Psoas muscle (tissue), 8 donors: Measurements from ENCODE around the gene COBLL1. TPM values are rescaled to one million over a fixed set of nuclear protein-coding genes. Genes with fewer than 3 reads are reported as not detected.

Source experiments
- ATAC-seq, 4 donors: fragments of 200-7000 bp; cut with Tn5 transposase; one replicate each; pipeline ENCODE4 v1.9.1; 2020; ENCODE audit warnings: moderate library complexity in 3 of 4, mild to moderate bottlenecking in 2 of 4
- DNase-seq, 2 donors: peaks; one replicate each; pipeline ENCODE4 v3.0.0-alpha.2; 2020
- H3K27ac ChIP-seq: fragments of 200-600 bp; one replicate; pipeline ENCODE4 v1.8.0; 2022
- H3K27me3 ChIP-seq, 3 donors: fragments of 200-600 bp in 1 of 3; one replicate each; pipeline versions ENCODE4 v1.6.1 to v1.8.0; 2013 to 2022; ENCODE audit warnings: low read length in 2 of 3, mild to moderate bottlenecking in 2 of 3, moderate library complexity in 1 of 3; ENCODE audit not compliant: insufficient read depth in 3 of 3
- H3K36me3 ChIP-seq, 2 donors: fragments of 200-600 bp in 1 of 2; one replicate each; pipeline versions ENCODE4 v1.6.1 to v1.8.0; 2013 to 2022; ENCODE audit warnings: low read depth in 1 of 2, mild to moderate bottlenecking in 1 of 2, moderate library complexity in 1 of 2; ENCODE audit not compliant: insufficient read depth in 1 of 2
- H3K4me1 ChIP-seq: fragments of 200-600 bp; one replicate; pipeline ENCODE4 v1.8.0; 2022
- H3K4me3 ChIP-seq: fragments of 200-600 bp; one replicate; pipeline ENCODE4 v1.8.0; 2022; ENCODE audit warnings: mild to moderate bottlenecking
- H3K9me3 ChIP-seq: fragments of 200-600 bp; one replicate; pipeline ENCODE4 v1.8.0; 2022
- WGBS, 3 donors: extraction: QIAGEN DNeasy Blood & Tissue Kit; methylation state at CpG; one replicate each; pipeline versions ENCODE4 v1.1.6 to v1.1.7; 2013; 5-methylcytosine and 5-hydroxymethylcytosine counted together
- intact Hi-C, 2 donors: fragments of 100-400 bp; cut with DNase I; formaldehyde crosslinking; loops; one replicate each; pipeline versions ENCODE4 v1.11.0 to v1.14.2; 2022
- polyA plus RNA-seq, 3 donors: library from polyadenylated mRNA; stranded (reverse); fragments of 200-250 nt; gene quantifications; one replicate each; pipeline ENCODE4 v1.2.3, GENCODE V29; 2013
- total RNA-seq, 4 donors: library from RNA; stranded (reverse); fragmentation: NEBNext Ultra II Directional in 2 of 4; extraction: Animal tissue kit (Norgen Biotek cat#: 25700) in 2 of 4; gene quantifications; one replicate each; pipeline versions ENCODE4 v1.2.1 to v1.2.4, GENCODE V29; 2021 to 2023
- TF ChIP-seq, protein P1 (sequence below): fragments of 200-600 bp; IDR thresholded peaks from one replicate; pipeline ENCODE4 v1.8.0; 2022; ENCODE audit warnings: antibody characterized with exemption
- donor health status: healthy with polysubstance abuse.
- donor health status: DM: no; HTN: no; CAD: no; lungs with moderate emphysema.
- donor health status: Bipolar disorder and iron deficiency.
- donor health status: healthy.
- donor health status: DM: yes; HTN: yes; CAD: no.
- donor health status: DM: no; HTN: no; CAD: no.
- donor health status: DM: no; HTN: no; CAD: no.
- donor health status: DM: yes; HTN: yes; CAD: no.

COBLL1 gene
- total and polyA plus RNA-seq, 7 donors: 1.5 to 6.1 (median 3.4) TPM

DNA sequence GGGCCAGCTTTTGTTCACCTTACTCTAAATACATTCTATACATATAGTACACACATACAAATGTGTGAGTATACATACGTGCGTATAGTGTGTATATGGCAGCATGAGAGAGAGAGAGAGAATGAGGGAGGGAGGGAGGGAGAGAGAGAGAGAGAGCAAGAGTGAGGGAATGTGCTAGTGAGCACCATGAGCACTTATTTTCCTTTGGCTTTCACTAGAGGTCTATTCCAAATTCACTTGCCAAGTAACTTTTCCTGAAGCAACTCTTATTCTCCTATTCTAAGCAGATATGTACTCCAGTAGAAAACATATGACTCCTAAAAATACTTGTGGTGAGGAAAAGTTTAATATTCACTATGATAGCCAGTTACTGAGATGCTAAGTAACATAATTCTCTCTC is 85.7 kb downstream of the COBLL1 start:
- Histone ChIP-seq H3K4me3 (no peak overlapping the region), H3K4me1 (no peaks in the 10 kb centered on the region), H3K9me3 (no peaks in the 10 kb centered on the region), H3K36me3 (no peaks in the 10 kb centered on the region), H3K27ac (no peak overlapping the region), H3K27me3 (no peaks in the 10 kb centered on the region)
- WGBS, 3 donors: 79 to 91% (median 85%) methylated on average over 2 of the region's 2 CpGs
- TF ChIP-seq, protein P1, sequence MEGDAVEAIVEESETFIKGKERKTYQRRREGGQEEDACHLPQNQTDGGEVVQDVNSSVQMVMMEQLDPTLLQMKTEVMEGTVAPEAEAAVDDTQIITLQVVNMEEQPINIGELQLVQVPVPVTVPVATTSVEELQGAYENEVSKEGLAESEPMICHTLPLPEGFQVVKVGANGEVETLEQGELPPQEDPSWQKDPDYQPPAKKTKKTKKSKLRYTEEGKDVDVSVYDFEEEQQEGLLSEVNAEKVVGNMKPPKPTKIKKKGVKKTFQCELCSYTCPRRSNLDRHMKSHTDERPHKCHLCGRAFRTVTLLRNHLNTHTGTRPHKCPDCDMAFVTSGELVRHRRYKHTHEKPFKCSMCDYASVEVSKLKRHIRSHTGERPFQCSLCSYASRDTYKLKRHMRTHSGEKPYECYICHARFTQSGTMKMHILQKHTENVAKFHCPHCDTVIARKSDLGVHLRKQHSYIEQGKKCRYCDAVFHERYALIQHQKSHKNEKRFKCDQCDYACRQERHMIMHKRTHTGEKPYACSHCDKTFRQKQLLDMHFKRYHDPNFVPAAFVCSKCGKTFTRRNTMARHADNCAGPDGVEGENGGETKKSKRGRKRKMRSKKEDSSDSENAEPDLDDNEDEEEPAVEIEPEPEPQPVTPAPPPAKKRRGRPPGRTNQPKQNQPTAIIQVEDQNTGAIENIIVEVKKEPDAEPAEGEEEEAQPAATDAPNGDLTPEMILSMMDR: no peak
- intact Hi-C loops: no loop called here
- DNase-seq: no peak
- no peak for ATAC-seq

DNA sequence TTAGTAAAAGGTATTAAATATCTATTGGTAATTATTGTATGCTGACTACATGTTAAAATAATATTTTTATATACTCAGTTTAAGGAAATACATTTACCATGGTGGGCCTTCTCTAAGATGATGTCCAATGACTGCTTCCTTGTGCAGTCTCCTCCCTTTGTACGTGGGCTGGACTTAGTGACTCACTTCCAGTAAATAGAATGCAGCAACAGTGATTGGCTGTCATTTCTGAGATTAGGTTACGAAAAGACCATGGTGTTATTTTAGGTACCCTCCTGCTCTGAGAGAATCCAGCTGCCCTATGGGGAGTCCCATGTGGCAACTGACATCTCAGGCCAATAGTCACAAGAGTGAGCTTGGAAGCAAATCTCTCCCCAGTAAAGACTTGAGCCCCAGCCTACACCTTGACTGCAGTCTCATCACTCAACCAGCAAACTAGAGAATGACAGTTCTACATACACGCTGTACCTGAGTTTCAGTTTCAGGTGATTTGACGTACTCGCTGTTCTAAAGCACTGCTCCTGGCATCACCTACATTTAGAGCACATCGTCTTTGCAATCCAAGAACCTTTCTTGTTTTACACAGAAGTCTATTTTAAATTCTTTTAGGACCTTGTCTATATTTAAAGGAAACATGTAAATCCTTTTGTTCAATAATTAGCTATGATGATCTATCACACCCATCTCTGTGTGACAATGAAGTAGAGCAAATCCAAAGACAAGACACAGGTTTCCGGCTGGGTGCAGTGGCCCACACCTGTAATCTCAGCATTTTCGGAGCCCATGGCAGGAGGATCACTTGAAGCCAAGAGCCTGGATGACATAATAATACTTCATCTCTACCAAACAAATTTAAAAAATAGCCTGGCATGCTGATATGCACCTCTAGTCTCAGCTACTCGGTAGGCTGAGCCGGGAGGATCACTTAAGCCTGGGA is 87.2 kb downstream of the COBLL1 start:
- peak in 1 of 4 donors; percentile 19 for ATAC-seq
- H3K4me3 ChIP-seq: no peak overlapping the region
- no peak overlapping the region for H3K27ac ChIP-seq
- TF ChIP-seq, protein P1: no peak
- no peaks in the 10 kb centered on the region for H3K9me3 ChIP-seq
- intact Hi-C loops: no loop called here
- H3K27me3 ChIP-seq: no peaks in the 10 kb centered on the region
- no peaks in the 10 kb centered on the region for H3K36me3 ChIP-seq
- DNase-seq: no peak
- 86 to 97% (median 92%) methylated on average over 10 of the region's 10 CpGs for WGBS, 3 donors
- H3K4me1 ChIP-seq: no peaks in the 10 kb centered on the region

DNA sequence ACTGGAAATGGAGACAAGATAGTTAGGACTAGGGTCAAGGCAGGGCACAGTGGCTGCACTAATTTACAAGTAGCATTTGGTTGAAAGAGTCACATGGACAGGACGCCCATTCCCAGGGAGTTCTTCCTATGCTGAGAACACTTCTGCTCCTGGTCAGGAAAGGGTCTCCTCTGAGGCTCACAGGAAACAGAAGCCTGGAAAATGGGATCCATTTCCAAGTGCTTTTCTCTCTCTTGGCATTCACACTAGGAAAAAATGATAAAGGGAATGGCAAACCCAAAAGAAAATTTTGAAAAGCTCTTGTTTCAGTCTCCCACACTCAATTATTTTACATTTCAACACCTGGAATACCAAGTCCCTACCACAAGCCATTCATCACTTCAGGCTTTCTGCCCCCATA is 88.7 kb downstream of the COBLL1 start:
- H3K4me1 ChIP-seq: peaks cover 3% of the 10 kb centered on the region
- WGBS, 3 donors: 75 to 92% (median 86%) methylated on average over 1 of the region's 1 CpG
- ATAC-seq: no peak
- no peak overlapping the region for H3K27ac ChIP-seq
- intact Hi-C loops: no loop called here
- no peaks in the 10 kb centered on the region for H3K36me3 ChIP-seq
- TF ChIP-seq, protein P1: no peak
- DNase-seq: no peak
- H3K4me3 ChIP-seq: no peak overlapping the region
- no peaks in the 10 kb centered on the region for H3K9me3 ChIP-seq
- no peaks in the 10 kb centered on the region for H3K27me3 ChIP-seq

DNA sequence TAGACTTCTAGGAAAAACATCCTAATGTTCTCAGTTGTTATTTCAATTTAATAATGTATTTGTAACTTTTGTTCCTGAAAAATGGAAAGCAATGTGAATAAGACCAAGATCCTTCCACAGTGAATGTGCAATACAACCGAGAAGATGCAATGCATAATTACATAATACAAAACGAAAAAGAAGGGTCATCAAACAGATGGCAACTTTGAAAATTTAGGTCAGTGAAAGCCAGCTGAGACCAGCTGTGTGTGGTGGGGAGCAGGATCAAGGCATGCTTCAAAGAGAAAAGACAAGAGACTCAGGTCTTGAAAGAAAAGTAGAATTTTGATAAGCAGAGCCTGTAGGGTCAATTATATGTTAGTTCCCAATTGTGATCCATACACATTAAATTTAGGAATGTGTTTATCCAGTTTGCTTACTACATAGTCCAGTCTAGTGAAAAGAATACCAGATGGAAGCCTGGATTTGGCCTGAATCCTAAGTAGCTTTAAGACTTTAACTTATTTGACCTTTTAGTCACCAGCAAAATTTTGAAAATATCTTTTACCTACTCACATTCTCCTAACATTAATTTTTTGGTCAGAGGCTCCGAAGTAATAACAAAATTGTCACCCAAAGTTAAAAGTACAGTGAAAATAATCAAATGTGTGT is 93.7 kb downstream of the COBLL1 start:
- no peak for DNase-seq
- Histone ChIP-seq H3K4me1 (peaks cover 5% of the 10 kb centered on the region), H3K36me3 (no peaks in the 10 kb centered on the region), H3K9me3 (no peaks in the 10 kb centered on the region), H3K4me3 (no peak overlapping the region), H3K27me3 (no peaks in the 10 kb centered on the region), H3K27ac (no peak overlapping the region)
- intact Hi-C loops: no loop called here
- TF ChIP-seq, protein P1: no peak
- WGBS, 3 donors: 37 to 56% (median 39%) methylated on average over 3 of the region's 3 CpGs
- ATAC-seq: no peak
